GM12878 (cell line): ENCODE results near the gene CLEC3A. TPM values are rescaled to one million over a fixed set of nuclear protein-coding genes. Genes with fewer than 3 reads are reported as not detected.

Source experiments
- ATAC-seq: fragments of 200-7000 bp; cut with Tn5 transposase; 3 replicates; pipeline ENCODE4 v1.9.1; 2020; ENCODE audit warnings: mild to moderate bottlenecking, moderate library complexity
- BruUV-seq: library from RNA; stranded (reverse); fragments of 400-500 nt; replicated peaks from 2 replicates; lab custom pipeline; 2021; lab: Mats Ljungman, UMichigan
- CTCF ChIA-PET: fragments of 300-600 bp; sonication (Branson Sonifier 250); formaldehyde crosslinking; extraction: SDS; loops from one replicate; lab custom pipeline; 2021; ENCODE audit warnings: inconsistent platforms; lab: Yijun Ruan, JAX
- POLR2A ChIA-PET: fragments of 350-600 bp; formaldehyde crosslinking; extraction: SDS; loops from one replicate; lab custom pipeline; 2021; ENCODE audit warnings: inconsistent platforms; lab: Charles Lee
- RAD21 ChIA-PET: fragments of 300-600 bp; sonication (Branson Sonifier 250); formaldehyde crosslinking; loops from one replicate; lab custom pipeline; 2023; ENCODE audit warnings: antibody characterized with exemption; ENCODE audit not compliant: unreplicated experiment; lab: Charles Lee
- SMC1A ChIA-PET: fragments of 300-600 bp; sonication (Branson Sonifier 250); formaldehyde crosslinking; loops from one replicate; lab custom pipeline; 2023; ENCODE audit not compliant: unreplicated experiment, uncharacterized antibody; lab: Charles Lee
- DNase-seq: peaks from one replicate; pipeline ENCODE4 v3.0.0-alpha.2; 2011; ENCODE audit warnings: low read depth, low spot score
- FAIRE-seq: peaks from 3 replicates; lab custom pipeline; 2011; peaks lifted over from hg19 to GRCh38; lab: Jason Lieb, UNC
- H2AFZ ChIP-seq: 2 replicates; pipeline ENCODE4 v1.6.0; 2011; ENCODE audit warnings: low read depth, low read length, control low read depth; ENCODE audit not compliant: control insufficient read depth
- H3K27ac ChIP-seq: 2 replicates; pipeline ENCODE4 v1.5.1; 2011; ENCODE audit warnings: control low read depth; ENCODE audit not compliant: control insufficient read depth, insufficient read depth
- H3K27me3 ChIP-seq, 2 experiments: replicated peaks in 1 of 2; 2 replicates each; pipeline versions ENCODE4 v1.6.0 to v1.6.1; 2011; ENCODE audit warnings: low read length in 1 of 2; ENCODE audit not compliant: control insufficient read depth in 2 of 2, insufficient read depth in 2 of 2
- H3K36me3 ChIP-seq, 2 experiments: 2 replicates each; pipeline ENCODE4 v1.5.1; 2011; ENCODE audit warnings: low read length in 1 of 2; ENCODE audit not compliant: control insufficient read depth in 2 of 2, insufficient read depth in 2 of 2
- H3K4me1 ChIP-seq: 2 replicates; pipeline ENCODE4 v1.6.1; 2011; ENCODE audit warnings: mild to moderate bottlenecking, low read length, moderate library complexity, mixed read lengths; ENCODE audit not compliant: control insufficient read depth, insufficient read depth
- H3K4me2 ChIP-seq: 2 replicates; pipeline ENCODE4 v1.6.0; 2011; ENCODE audit warnings: control low read depth; ENCODE audit not compliant: control insufficient read depth, insufficient read depth
- H3K4me3 ChIP-seq: fragments of 200-600 bp; sonication (generic); 2 replicates; pipeline ENCODE4 v1.5.1; 2016
- H3K79me2 ChIP-seq: 2 replicates; pipeline ENCODE4 v1.6.0; 2011; ENCODE audit warnings: low read length; ENCODE audit not compliant: control insufficient read depth, insufficient read depth
- H3K9ac ChIP-seq: 2 replicates; pipeline ENCODE4 v1.8.0; 2011; ENCODE audit warnings: low read length, control low read depth, mixed read lengths; ENCODE audit not compliant: control insufficient read depth, insufficient read depth
- H3K9me3 ChIP-seq: replicated peaks from 3 replicates; pipeline ENCODE4 v1.5.1; 2011; ENCODE audit warnings: mild to moderate bottlenecking, low read length; ENCODE audit not compliant: control insufficient read depth, insufficient read depth
- H4K20me1 ChIP-seq: 2 replicates; pipeline ENCODE4 v1.6.0; 2011; ENCODE audit not compliant: control insufficient read depth, insufficient read depth
- CBX3 ChIP-seq: fragments of 200-600 bp; sonication (generic); IDR thresholded peaks from 2 replicates; pipeline ENCODE4 v1.6.1; 2016; ENCODE audit warnings: low read depth, borderline replicate concordance
- E2F4 ChIP-seq: IDR thresholded peaks from 2 replicates; pipeline ENCODE4 v1.6.1; 2012; ENCODE audit warnings: low read depth, low read length, improper control_type of control experiment
- GABPA ChIP-seq: IDR thresholded peaks from 2 replicates; pipeline ENCODE4 v1.6.1; 2014; ENCODE audit warnings: antibody characterized with exemption, low read depth, mild to moderate bottlenecking, inconsistent platforms
- HDAC2 ChIP-seq: fragments of 200-600 bp; sonication (generic); IDR thresholded peaks from 2 replicates; pipeline ENCODE4 v1.6.1; 2017
- MLLT1 ChIP-seq: fragments of 450-650 bp; IDR thresholded peaks from 2 replicates; pipeline ENCODE4 v1.6.1; 2016; ENCODE audit warnings: mild to moderate bottlenecking
- MYB ChIP-seq: fragments of 150-350 bp; IDR thresholded peaks from 2 replicates; pipeline ENCODE4 v1.6.1; 2014; ENCODE audit warnings: mild to moderate bottlenecking, low read depth, low read length, borderline replicate concordance
- MYC ChIP-seq: IDR thresholded peaks from 2 replicates; pipeline ENCODE4 v1.6.1; 2011; ENCODE audit warnings: mild to moderate bottlenecking, low read length, moderate library complexity, inconsistent platforms; ENCODE audit not compliant: insufficient read depth, insufficient replicate concordance, insufficient read length, severe bottlenecking
- NFIC ChIP-seq: IDR thresholded peaks from 2 replicates; pipeline ENCODE4 v1.6.1; 2012; ENCODE audit warnings: low read depth, mild to moderate bottlenecking, inconsistent platforms, low read length, moderate library complexity
- NFXL1 ChIP-seq: fragments of 450-650 bp; IDR thresholded peaks from 2 replicates; pipeline ENCODE4 v1.6.1; 2017; ENCODE audit warnings: antibody characterized with exemption, mild to moderate bottlenecking, borderline replicate concordance
- TARDBP ChIP-seq: IDR thresholded peaks from 2 replicates; pipeline ENCODE4 v1.6.1; 2016; ENCODE audit warnings: borderline replicate concordance
- TCF12 ChIP-seq: IDR thresholded peaks from 2 replicates; pipeline ENCODE4 v1.6.1; 2011; ENCODE audit warnings: low read depth, mild to moderate bottlenecking, low read length
- ZNF384 ChIP-seq: IDR thresholded peaks from 2 replicates; pipeline ENCODE4 v1.6.1; 2012; ENCODE audit warnings: low read depth, mild to moderate bottlenecking, low read length, improper control_type of control experiment, borderline replicate concordance
- ZZZ3 ChIP-seq: IDR thresholded peaks from 2 replicates; pipeline ENCODE4 v1.6.1; 2011; ENCODE audit warnings: low read depth; ENCODE audit not compliant: control insufficient read depth, insufficient read length
- WGBS: methylation state at CpG from one replicate; pipeline ENCODE4 v1.1.6; 2016; ENCODE audit warnings: low lambda C conversion rate; ENCODE audit not compliant: insufficient replicate concordance, insufficient coverage; ENCODE audit errors: missing lambda C conversion rate; 5-methylcytosine and 5-hydroxymethylcytosine counted together
- in situ Hi-C: fragments of 300-500 bp; cut with MboI; formaldehyde crosslinking; loops from 9 replicates; pipeline ENCODE4 v1.14.3; 2018; ENCODE audit warnings: mixed read lengths
- intact Hi-C: fragments of 100-400 bp; cut with micrococcal nuclease; formaldehyde crosslinking; loops from one replicate; pipeline ENCODE4 v1.14.2; 2022; ENCODE audit not compliant: unreplicated experiment
- polyA plus RNA-seq, 11 experiments: library from polyadenylated mRNA; depleted of rRNA in 4 of 11; unstranded in 6 of 11; stranded (reverse) in 5 of 11; fragments of >200 nt; fragmentation: Nextera tagmentation in 4 of 11; fragmentation: Illumina TruSeq in 1 of 11; extraction: Ambion mirVana in 4 of 11; extraction: Trizol in 1 of 11; gene quantifications; 1 replicate in 1 of 11; 2 replicates in 10 of 11; pipeline versions ENCODE4 v1.2.1 to v1.2.3, GENCODE V29; 2011 to 2016; ENCODE audit warnings: inconsistent platforms in 2 of 11, missing spikeins in 2 of 11, low read depth in 1 of 11
- total RNA-seq, 4 experiments: library from RNA; depleted of rRNA in 3 of 4; stranded (reverse); fragments of >200 nt in 3 of 4; fragmentation: Illumina TruSeq in 1 of 4; extraction: Trizol in 1 of 4; gene quantifications; 2 replicates each; pipeline versions ENCODE4 v1.2.1 to v1.2.3, GENCODE V29; 2013 to 2021
- TF ChIP-seq, protein P1 (sequence below): IDR thresholded peaks from 2 replicates; pipeline ENCODE4 v1.6.1; 2011; ENCODE audit warnings: mild to moderate bottlenecking, low read depth, low read length, moderate library complexity; ENCODE audit not compliant: insufficient replicate concordance
- TF ChIP-seq, protein P2 (sequence below): fragments of 450-650 bp; IDR thresholded peaks from 2 replicates; pipeline ENCODE4 v1.6.1; 2018; ENCODE audit warnings: mild to moderate bottlenecking, low read depth, moderate library complexity; ENCODE audit not compliant: partially characterized antibody
- TF ChIP-seq, protein P3 (sequence below): IDR thresholded peaks from 2 replicates; pipeline ENCODE4 v1.6.1; 2011; ENCODE audit warnings: borderline replicate concordance, low read depth, mild to moderate bottlenecking, moderate library complexity, mixed read lengths, low read length; ENCODE audit not compliant: insufficient read depth; ENCODE audit errors: extremely low read length

The CLEC3A gene
- total and polyA plus RNA-seq, 10 of the 15 experiments (the other 5 are each of a cell fraction or from before 2014, with no cell fraction given): not detected

DNA sequence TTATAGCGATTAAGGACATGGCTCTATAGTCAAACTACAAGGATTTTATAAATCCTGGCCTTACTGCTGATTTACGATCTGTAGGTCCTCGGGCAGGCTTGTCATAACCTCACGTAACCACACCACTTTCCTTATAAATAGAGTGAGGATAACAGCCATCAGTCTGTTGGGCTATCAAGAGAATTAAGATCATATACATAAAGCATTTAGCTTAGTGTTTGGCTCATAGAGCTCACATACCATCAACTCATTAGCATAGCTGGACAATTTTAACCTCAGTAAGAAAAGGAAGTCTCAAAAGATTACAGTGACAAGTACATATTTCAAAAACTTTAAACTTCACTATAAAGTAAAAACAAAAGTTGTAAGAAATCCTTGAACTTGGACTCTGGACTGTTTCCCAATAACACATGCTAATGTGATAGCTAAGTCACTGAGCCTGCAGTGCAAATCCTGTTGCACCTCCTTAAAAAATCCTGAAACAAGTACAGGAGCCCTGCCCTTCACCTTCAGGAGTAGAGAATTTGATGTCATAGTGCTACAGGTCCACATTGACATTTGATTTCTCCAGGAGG lies 20.8 kb upstream of the CLEC3A start:
- in situ Hi-C loops: loop anchor here (5.0 kb wide), 1 partner anchor 324 kb away; no protein-coding TSS in a partner anchor
- 48% methylated on average over 4 of the region's 4 CpGs for WGBS
- intact Hi-C loops: no loop called here
- TF ChIP-seq MYC (no peak), E2F4 (no peak), NFIC (no peak), NFXL1 (no peak), HDAC2 (no peak), MLLT1 (no peak), TCF12 (no peak), ZZZ3 (no peak), GABPA (no peak), MYB (no peak), ZNF384 (no peak), CBX3 (no peak), TARDBP (no peak)
- TF ChIP-seq, protein P1, sequence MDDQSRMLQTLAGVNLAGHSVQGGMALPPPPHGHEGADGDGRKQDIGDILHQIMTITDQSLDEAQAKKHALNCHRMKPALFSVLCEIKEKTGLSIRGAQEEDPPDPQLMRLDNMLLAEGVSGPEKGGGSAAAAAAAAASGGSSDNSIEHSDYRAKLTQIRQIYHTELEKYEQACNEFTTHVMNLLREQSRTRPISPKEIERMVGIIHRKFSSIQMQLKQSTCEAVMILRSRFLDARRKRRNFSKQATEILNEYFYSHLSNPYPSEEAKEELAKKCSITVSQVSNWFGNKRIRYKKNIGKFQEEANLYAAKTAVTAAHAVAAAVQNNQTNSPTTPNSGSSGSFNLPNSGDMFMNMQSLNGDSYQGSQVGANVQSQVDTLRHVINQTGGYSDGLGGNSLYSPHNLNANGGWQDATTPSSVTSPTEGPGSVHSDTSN: no peak
- TF ChIP-seq, protein P2, sequence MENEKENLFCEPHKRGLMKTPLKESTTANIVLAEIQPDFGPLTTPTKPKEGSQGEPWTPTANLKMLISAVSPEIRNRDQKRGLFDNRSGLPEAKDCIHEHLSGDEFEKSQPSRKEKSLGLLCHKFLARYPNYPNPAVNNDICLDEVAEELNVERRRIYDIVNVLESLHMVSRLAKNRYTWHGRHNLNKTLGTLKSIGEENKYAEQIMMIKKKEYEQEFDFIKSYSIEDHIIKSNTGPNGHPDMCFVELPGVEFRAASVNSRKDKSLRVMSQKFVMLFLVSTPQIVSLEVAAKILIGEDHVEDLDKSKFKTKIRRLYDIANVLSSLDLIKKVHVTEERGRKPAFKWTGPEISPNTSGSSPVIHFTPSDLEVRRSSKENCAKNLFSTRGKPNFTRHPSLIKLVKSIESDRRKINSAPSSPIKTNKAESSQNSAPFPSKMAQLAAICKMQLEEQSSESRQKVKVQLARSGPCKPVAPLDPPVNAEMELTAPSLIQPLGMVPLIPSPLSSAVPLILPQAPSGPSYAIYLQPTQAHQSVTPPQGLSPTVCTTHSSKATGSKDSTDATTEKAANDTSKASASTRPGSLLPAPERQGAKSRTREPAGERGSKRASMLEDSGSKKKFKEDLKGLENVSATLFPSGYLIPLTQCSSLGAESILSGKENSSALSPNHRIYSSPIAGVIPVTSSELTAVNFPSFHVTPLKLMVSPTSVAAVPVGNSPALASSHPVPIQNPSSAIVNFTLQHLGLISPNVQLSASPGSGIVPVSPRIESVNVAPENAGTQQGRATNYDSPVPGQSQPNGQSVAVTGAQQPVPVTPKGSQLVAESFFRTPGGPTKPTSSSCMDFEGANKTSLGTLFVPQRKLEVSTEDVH: no peak
- TF ChIP-seq, protein P3, sequence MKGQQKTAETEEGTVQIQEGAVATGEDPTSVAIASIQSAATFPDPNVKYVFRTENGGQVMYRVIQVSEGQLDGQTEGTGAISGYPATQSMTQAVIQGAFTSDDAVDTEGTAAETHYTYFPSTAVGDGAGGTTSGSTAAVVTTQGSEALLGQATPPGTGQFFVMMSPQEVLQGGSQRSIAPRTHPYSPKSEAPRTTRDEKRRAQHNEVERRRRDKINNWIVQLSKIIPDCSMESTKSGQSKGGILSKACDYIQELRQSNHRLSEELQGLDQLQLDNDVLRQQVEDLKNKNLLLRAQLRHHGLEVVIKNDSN: no peak

More for the DNA sequence above, 20.8 kb upstream of the CLEC3A start:
- DNase-seq: no peak
- no TSS peak for BruUV-seq
- no peak for FAIRE-seq
- Histone ChIP-seq H3K27ac (no peak overlapping the region), H3K4me2 (no peak overlapping the region), H3K79me2 (no peaks in the 10 kb centered on the region), H3K36me3 (no peaks in the 10 kb centered on the region), H2AFZ (no peak overlapping the region), H3K4me1 (no peaks in the 10 kb centered on the region), H3K4me3 (no peak overlapping the region), H4K20me1 (no peaks in the 10 kb centered on the region), H3K9ac (no peak overlapping the region), H3K9me3 (no peaks in the 10 kb centered on the region; the same call in 2 of the 3 replicates), H3K27me3 (no peaks in the 10 kb centered on the region)
- CTCF ChIA-PET: interaction anchor here (0.7 to 4.5 kb wide), 7 partner anchors 10 to 399 kb away, joined by 3 to 41 read pairs (median 4); no protein-coding TSS in a partner anchor
- RAD21 ChIA-PET: interaction anchor here (1.2 kb wide), 1 partner anchor 12 kb away, joined by 3 read pairs; no protein-coding TSS in a partner anchor
- ATAC-seq: no peak
- POLR2A ChIA-PET: no interaction called here
- SMC1A ChIA-PET: interaction anchor here (1.1 to 1.5 kb wide), 2 partner anchors 10 to 49 kb away, joined by 3 to 4 read pairs; no protein-coding TSS in a partner anchor
